OCI-M2 (cell line): ENCODE measurements around the gene SEPSECS.

Experiments
- DNase-seq: peaks from one replicate; lab custom pipeline; 2025; ENCODE audit not compliant: unreplicated experiment; lab: John Stamatoyannopoulos, UW

Gene SEPSECS

DNA sequence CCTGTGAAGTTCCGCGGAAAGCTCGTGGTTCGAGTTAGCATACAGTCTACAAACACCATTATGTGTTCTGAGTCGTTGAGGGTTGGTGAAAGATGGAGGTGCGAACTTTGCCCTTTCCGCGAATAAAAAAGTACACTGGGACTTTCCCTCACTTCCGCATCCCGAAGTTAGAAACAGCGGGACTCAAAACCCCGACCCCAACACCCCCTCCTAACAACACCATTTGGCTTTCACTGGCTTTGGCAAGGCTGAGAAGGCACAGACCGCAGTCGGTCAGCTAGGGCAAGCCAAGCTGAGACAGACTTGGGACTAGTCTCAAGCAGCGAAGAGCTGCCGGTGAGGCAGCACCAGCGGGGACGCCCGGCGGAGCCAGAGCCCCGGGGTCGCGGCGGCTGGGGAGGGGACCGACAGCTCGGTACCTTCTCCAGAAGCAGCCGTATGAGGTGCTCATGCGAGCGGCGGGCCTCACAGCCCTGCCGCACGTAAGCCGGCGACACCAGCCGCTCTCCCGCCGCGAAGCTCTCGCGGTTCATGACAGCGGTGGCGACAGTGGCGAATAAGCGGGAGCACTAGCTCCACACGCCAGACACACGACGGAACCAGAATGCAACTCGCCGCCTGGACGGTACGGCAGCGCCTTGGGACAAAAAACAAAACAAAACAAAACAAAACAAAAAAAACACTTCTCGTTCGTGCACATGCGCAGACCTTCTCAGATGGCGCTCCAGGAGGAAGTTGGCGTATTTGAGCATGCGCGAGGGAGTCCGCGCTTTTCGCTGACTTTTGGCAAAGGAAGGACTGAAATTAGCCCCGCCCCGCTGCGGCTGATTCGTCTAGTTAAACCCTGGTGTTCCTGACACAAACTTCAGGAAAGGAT is at the start of gene SEPSECS:
Gene SEPSECS, minus strand, starts transcription at position 613 of the 877 bp plus-strand sequence. Its CDS starts 80 bp downstream, at position 533.
- peak; percentile 60 for DNase-seq

DNA sequence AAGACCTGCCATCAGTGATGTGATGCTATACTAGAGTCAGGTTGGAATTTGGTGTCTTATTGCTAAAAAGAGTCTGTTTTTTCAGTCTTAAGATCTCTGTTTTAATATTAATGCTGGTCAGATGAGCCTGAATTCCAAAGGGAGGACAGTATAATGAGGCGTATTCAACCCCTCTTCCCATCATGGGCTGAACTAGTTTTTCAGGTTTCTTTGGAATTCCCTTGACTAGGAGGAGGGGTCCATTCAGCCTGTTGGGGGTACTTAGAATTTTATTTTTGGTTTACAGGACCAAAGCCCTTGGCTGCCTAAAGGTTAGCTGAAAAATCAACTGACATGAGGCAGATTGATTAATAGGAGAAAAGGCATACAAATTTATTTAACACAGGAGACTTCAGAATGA is 49.5 kb upstream of the SEPSECS start:
- DNase-seq: no peak

DNA sequence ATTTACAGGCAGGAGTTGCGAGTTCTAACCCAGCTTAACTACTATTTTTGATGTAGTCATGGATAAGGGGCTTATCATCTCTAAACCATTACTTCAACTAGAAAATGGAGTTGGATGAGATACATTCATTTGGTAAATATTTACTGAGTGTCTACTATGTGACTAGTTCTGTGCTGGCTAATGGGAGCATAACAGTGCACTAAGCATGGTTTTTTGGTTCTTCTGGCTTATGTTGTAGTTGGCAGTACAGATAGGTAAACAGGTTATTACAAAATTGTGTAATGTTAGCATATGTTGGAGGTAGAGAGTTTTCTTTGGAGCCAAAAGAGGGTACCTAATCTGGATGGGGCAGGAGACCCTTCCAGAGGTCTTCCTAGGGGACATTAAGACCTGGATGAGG is 47.7 kb upstream of the SEPSECS start:
- no peak for DNase-seq

DNA sequence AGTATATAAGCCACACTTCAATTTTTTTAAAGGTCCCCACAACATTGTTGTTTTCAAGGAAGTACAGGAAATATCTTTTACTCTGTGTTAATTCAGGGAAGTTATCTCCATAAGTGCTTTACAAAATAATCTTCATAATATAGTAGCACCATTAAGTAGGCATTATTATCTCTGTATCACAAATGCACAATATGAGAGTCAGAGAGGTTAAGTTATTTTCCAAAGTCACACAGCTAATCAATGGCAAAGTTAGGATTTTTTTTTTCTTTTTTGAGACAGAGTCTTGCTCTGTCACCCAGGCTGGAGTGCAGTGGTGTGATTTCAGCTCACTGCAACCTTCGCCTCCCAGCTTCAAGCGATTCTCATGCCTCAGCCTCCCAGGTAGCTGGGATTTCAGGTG is 38.5 kb upstream of the SEPSECS start:
- DNase-seq: no peak

GRCh38 chr4:25190407-25190806 is 30.2 kb upstream of the SEPSECS start:
- DNase-seq: no peak

DNA sequence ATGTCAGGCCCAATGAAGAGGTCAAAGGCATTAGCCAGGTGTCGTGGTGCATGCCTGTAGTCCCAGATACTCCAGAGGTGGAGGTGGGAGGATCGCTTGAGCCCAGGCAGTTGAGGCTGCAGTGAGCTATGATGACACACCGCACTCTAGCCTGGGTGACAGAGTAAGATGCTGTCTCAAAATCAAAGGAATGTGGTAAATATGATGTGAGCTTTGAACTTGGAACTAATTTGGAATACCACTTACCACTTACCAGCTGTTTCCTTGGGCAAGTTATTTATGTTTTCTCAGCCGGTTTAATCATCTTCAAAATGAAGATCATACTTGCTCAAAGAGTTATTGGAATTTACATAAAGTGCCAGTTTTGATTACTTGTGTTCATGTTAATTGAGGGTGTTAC is 23.8 kb upstream of the SEPSECS start:
- DNase-seq: no peak

DNA sequence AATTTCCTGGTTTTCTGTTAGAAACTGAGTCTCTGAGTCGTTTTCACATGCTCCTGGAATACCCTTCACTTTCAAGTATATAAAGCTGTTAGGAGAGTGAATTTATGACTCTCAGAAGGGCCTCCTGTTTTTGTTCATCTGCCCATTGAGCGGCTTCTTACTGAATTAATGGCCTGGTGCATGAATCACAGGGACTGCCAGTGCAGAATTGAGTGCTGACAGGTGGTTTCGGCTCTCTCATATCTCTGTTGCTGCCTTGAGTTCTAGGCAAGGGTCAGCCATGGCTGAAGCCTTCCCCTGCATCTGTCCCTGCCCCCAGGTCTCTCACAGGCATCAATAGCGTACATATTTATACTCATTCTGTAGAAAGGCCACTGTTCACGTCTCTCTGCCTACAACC is 22.7 kb upstream of the SEPSECS start:
- DNase-seq: no peak

GRCh38 chr4:25180524-25181131 is 20.4 kb upstream of the SEPSECS start:
- peak; percentile 14 for DNase-seq

DNA sequence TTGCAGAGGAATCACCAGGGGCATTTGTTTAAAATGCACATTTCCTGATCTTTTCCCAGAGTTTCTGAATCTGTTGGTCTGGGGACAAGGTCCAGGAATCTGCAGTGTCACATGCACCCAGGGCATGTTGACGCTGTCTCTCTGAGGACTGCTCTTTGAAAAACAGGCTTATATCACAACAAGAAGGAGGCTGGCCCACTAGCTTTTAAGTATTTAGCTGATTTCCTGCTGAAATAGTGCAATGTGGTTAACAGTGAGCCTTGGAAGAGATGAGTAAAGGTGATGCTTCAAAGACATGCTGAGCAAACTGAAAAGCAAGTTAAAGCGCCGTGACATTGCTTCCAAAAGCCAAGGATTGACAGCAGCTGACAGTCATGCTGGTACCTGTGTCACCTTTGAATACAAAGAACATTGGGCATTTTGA is 18.6 kb upstream of the SEPSECS start:
- no peak for DNase-seq

GRCh38 chr4:25177147-25177546 is 16.9 kb upstream of the SEPSECS start:
- no peak for DNase-seq

GRCh38 chr4:25174674-25175073 is 14.4 kb upstream of the SEPSECS start:
- DNase-seq: no peak

DNA sequence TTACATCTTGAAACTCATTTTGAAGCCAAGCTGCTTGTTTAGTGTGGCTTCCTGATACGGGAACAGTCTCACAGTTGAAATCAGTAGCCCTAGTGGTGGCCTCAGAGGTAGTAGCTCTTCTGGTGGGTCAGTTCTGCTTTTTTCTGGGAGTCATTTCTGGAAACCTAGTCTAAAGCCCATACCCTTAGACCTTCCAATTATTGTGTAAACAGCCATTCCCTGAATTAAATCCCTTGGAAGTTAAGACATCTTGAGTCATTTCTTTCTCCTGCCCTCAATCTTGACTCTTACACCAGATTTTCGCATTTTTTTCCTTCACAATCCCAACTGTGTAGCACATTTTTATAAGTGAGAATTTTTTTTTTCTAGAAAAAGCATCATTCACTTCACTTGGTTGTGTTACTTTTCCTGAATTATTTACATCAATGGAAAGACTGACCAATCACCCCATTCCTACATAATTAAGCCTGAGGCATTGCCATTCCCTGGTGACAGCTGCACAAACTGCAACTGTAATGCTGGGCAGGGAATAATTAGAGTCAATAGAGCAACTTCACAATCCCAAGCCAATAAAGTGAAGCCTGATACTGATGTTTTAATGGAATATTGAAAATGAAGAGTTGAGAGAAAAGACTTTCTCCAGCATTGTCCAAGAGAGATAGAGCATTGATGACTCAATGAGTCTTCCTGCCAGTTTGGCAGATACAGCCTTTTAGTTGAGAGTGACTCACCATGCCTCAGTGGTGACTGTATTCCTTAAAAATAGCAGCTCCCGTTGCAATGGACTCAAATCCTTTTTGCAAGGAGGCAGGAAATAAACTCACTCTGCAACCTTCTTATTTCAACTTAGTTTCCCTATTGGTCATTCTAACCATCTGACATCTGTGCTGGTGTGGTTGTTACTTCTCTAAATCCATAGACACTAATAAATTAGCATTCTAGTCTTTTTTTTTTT is 13.0 kb upstream of the SEPSECS start:
- no peak for DNase-seq

- DNase-seq: no peak
These were observed 11.1 kb upstream of the SEPSECS start for GRCh38 chr4:25171201-25171865.

DNA sequence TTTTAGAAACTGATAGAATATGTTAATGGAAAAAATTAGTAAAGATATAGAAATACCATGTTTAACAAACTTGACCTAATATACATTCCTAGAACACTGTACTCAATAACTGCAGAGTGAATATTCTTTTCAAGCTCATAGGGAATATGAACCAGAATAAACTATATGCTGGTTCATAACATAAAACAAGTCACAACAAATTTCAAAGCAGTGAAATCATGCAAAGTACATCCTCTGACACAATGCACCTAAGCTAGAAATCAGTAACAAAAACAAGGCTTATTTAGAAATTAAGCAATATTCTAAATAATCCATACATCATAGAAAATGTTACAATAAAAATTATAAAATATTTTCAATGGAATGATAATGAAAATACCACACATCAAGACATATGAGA is 9.2 kb upstream of the SEPSECS start:
- no peak for DNase-seq

DNA sequence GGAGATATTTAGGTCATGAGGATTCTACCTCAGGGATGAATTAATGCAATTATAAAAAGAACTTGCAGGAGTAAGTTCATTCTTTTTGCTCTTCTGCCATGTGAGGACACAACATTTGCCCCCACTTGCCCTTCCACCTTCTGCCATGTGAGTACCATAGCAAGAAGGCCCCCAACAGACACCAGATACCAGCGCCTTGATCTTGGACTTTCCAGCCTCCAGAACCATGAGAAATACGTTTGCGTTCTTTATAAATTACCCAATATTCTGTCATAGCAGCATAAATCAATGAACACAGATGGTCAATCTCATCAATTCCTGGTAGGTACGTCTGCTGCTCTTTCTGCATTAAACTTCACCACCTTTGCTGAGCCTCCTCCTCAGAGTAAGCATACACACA is 5.7 kb upstream of the SEPSECS start:
- DNase-seq: no peak

DNA sequence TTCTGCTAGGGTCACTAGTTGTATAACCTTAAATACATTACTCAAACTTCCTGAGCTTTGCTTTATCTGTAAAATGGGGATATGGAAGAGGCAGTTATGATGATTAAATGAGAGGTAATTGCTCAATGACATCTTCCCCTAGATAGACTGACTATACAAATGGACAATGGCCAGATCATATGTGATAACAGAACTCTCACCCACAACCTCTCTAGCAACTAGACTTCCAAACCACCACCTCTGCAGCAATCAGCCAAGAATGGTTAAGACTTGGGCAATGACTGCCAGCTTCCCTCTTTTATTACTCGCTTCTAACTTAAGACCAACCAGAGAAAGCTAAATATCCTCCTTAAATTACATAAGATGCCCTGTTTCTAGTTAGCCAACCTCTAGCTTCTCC is 2.9 kb upstream of the SEPSECS start:
- DNase-seq: no peak

DNA sequence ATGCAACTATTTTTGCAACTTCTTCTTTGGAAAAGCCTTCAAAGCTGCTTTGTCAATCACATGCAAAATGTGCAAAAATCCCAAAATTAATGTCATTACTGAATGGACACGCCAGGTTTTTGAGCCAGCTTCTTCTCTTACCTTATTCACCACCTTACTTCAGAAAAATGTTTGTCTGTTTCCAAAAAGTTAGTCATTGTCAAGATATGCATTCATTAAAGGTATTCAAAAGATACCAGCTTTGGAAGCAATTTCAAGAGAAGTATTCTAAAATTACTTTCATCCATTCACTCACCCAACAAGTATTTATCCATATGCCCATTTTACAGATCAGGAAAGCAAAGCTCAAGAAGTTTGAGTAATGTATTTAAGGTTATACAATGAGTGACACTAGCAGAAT is 2.3 kb upstream of the SEPSECS start:
- DNase-seq: no peak

DNA sequence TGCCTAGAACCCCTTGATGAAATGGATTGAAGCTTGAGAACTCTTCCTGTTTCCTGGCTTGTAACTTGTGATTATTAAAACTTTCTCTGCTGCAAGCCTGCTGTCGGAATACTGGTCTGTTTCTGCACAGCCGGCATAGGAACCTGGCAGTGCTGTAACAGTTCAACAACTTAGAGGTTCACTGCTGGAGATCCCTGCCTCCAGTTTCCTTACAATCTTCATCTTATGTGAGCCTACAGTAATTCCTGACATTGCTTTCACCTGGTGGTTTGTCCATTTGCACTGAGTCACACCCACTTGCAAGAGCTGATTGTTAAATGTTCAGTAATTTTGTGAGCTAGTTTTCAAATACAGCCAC is 1.3 kb upstream of the SEPSECS start:
- DNase-seq: no peak

- DNase-seq: no peak
These were observed 704 bp upstream of the SEPSECS start for GRCh38 chr4:25160714-25161592.

- DNase-seq: no peak
These were observed 1.4 kb downstream of the SEPSECS start for GRCh38 chr4:25158817-25159216.
